ENCODE data around the gene P2RY10. TPM values are rescaled to one million over a fixed set of nuclear protein-coding genes. Genes with fewer than 3 reads are reported as not detected.
A peak's percentile ranks its signal among the peaks of the same experiment; 100 is the strongest.

Gene P2RY10
- total RNA-seq, 4 donors from 2014 or later, result 0.22 to 0.42 TPM; not detected in 2

DNA sequence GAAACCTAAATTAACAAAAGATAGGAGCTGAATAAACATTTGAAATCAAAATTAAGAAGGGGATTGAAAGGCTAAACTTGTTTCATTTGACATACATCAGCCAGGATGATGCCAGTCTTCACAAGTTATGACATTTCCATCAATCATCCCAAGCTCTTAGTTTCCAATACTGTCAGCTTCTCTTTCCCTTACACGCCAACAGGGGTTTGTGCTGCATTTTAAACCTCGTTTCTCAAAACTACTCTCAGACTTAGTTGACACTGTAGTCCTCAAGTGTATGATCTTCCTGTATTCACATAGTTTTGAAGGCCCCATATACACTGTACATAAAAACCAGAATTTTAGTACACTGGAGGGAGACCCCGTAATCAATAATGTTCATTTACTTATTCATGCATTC lies 840 bp upstream of the P2RY10 start:
- 63 to 94% methylated on average over 3 of the region's 3 CpGs for WGBS, 2 donors
- no peak overlapping the region for H3K4me3 ChIP-seq
- TF ChIP-seq EP300 (IDR thresholded peaks at IDR 0.05) (no peak), CTCF (IDR thresholded peaks at IDR 0.05) (no peak), POLR2A (IDR thresholded peaks at IDR 0.05) (no peak)
- no peaks in the 10 kb centered on the region for H3K9me3 ChIP-seq
- DNase-seq (ENCODE audit: low spot score in 2 of 2), result no peak
- no peaks in the 10 kb centered on the region for H3K36me3 ChIP-seq
- H3K4me1 ChIP-seq, result no peaks in the 10 kb centered on the region
- no peaks in the 10 kb centered on the region for H3K27me3 ChIP-seq
- H3K27ac ChIP-seq, result no peak overlapping the region

- WGBS, 2 donors, result 55 to 100% methylated on average over 1 of the region's 1 CpG
- TF ChIP-seq EP300 (IDR thresholded peaks at IDR 0.05) (no peak), CTCF (IDR thresholded peaks at IDR 0.05) (no peak), POLR2A (IDR thresholded peaks at IDR 0.05) (no peak)
- Histone ChIP-seq H3K4me1 (no peaks in the 10 kb centered on the region), H3K36me3 (no peaks in the 10 kb centered on the region), H3K27ac (peak overlapping the region in 1 of 4 donors; percentile 50), H3K9me3 (no peaks in the 10 kb centered on the region), H3K27me3 (no peaks in the 10 kb centered on the region), H3K4me3 (peak overlapping the region in 1 of 4 donors; percentile 21)
- no peak for DNase-seq (ENCODE audit: low spot score in 2 of 2)
These were observed 1.2 kb downstream of the P2RY10 start for GRCh38 chrX:78946178-78946931.

GRCh38 chrX:78950009-78950835 lies 5.0 kb downstream of the P2RY10 start:
- no peaks in the 10 kb centered on the region for H3K9me3 ChIP-seq
- H3K4me3 ChIP-seq, result no peak overlapping the region
- H3K27me3 ChIP-seq, result no peaks in the 10 kb centered on the region
- no peaks in the 10 kb centered on the region for H3K36me3 ChIP-seq
- TF ChIP-seq EP300 (IDR thresholded peaks at IDR 0.05) (no peak), POLR2A (IDR thresholded peaks at IDR 0.05) (no peak), CTCF (IDR thresholded peaks at IDR 0.05) (no peak)
- no peak overlapping the region for H3K27ac ChIP-seq
- WGBS, 2 donors, result 38 to 45% methylated on average over 3 of the region's 3 CpGs
- DNase-seq (ENCODE audit: low spot score in 2 of 2), result no peak
- H3K4me1 ChIP-seq, result no peaks in the 10 kb centered on the region

DNA sequence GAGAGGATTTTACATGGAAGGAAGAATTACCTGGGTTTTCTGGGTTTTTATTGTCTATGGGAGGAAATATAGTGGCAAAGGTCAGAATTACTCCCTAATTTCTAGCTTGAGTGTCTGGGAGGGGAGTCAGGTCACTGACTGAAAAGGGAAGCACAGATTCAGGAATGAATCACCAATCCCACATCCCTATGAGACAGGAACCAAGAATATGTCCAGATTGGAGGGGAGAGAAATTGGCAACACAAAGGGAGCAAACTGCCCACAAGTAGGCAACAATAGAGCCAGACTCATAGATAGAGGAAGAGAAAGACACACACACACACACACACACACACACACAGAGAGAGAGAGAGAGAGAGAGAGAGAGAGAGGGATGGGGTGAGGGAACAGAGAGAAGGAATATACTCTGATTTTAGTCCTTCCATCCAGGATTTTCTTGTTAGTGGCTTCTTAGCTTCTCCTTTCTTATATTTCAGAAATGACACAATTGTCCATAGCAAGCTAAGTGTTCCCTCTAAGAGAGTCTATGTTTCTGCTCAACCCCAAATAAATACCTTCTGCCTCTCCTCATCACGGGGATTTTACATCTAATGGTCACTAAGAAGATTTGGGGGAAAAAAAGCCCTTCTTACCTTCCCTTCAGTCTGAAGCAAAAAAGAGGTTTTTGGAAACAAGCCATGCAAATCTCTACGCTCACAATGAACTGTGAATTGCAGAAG lies 12.0 kb downstream of the P2RY10 start:
- Histone ChIP-seq H3K9me3 (no peaks in the 10 kb centered on the region), H3K4me1 (no peaks in the 10 kb centered on the region), H3K4me3 (no peak overlapping the region), H3K36me3 (no peaks in the 10 kb centered on the region), H3K27ac (no peak overlapping the region), H3K27me3 (no peaks in the 10 kb centered on the region)
- WGBS, 2 donors, result 39% methylated on average over 2 of the region's 2 CpGs
- DNase-seq (ENCODE audit: low spot score in 2 of 2), result no peak
- no peak for TF ChIP-seq CTCF (IDR thresholded peaks at IDR 0.05)

GRCh38 chrX:78957768-78958130 lies 12.6 kb downstream of the P2RY10 start:
- Histone ChIP-seq H3K27ac (no peak overlapping the region), H3K4me1 (no peaks in the 10 kb centered on the region), H3K27me3 (no peaks in the 10 kb centered on the region), H3K36me3 (no peaks in the 10 kb centered on the region), H3K4me3 (no peak overlapping the region), H3K9me3 (no peaks in the 10 kb centered on the region)
- DNase-seq (ENCODE audit: low spot score in 2 of 2), result no peak
- no peak for TF ChIP-seq EP300 (IDR thresholded peaks at IDR 0.05)
- TF ChIP-seq CTCF (IDR thresholded peaks at IDR 0.05), result no peak
- no peak for TF ChIP-seq POLR2A (IDR thresholded peaks at IDR 0.05)
